HG02642 (cell line): Measurements from ENCODE around the gene SYNJ2.

Source experiments
- ATAC-seq: cut with Tn5 transposase; IDR thresholded peaks from one replicate; pipeline ENCODE4 v1.9.1; 2021; ENCODE audit warnings: mild to moderate bottlenecking; ENCODE audit not compliant: unreplicated experiment, poor library complexity

Gene SYNJ2

GRCh38 chr6:158071121-158072082 is 89.7 kb downstream of the SYNJ2 start:
- ATAC-seq: no peak

- ATAC-seq: peak; percentile 51
These were observed 90.5 kb downstream of the SYNJ2 start for GRCh38 chr6:158072083-158072721.

GRCh38 chr6:158073776-158074175 is 92.1 kb downstream of the SYNJ2 start:
- ATAC-seq: no peak

GRCh38 chr6:158076548-158076947 is 94.9 kb downstream of the SYNJ2 start:
- no peak for ATAC-seq

GRCh38 chr6:158077676-158078075 is 96.0 kb downstream of the SYNJ2 start:
- no peak for ATAC-seq

- ATAC-seq: no peak
These were observed 96.7 kb downstream of the SYNJ2 start for GRCh38 chr6:158078320-158078719.

GRCh38 chr6:158080849-158081656 is 99.4 kb downstream of the SYNJ2 start:
- ATAC-seq: no peak

- ATAC-seq: no peak
These were observed 99.9 kb downstream of the SYNJ2 start for GRCh38 chr6:158081657-158081935.

- ATAC-seq: no peak
These were observed 102.0 kb downstream of the SYNJ2 start for GRCh38 chr6:158083455-158084325.

- ATAC-seq: no peak
These were observed 103.8 kb downstream of the SYNJ2 start for GRCh38 chr6:158085261-158086053.

GRCh38 chr6:158086054-158086503 is 104.4 kb downstream of the SYNJ2 start:
- ATAC-seq: peak; percentile 71

GRCh38 chr6:158086504-158087223 is 105.0 kb downstream of the SYNJ2 start:
- no peak for ATAC-seq

- no peak for ATAC-seq
These were observed 105.7 kb downstream of the SYNJ2 start for GRCh38 chr6:158087224-158087867.

- ATAC-seq: no peak
These were observed 111.1 kb downstream of the SYNJ2 start for GRCh38 chr6:158092806-158093205.

- no peak for ATAC-seq
These were observed 113.4 kb downstream of the SYNJ2 start for GRCh38 chr6:158095031-158095430.

- no peak for ATAC-seq
These were observed 114.0 kb downstream of the SYNJ2 start for GRCh38 chr6:158095671-158096070.

- no peak for ATAC-seq
These were observed 121.6 kb downstream of the SYNJ2 start for GRCh38 chr6:158103228-158103627.

GRCh38 chr6:158104696-158105095 is 123.0 kb downstream of the SYNJ2 start:
- ATAC-seq: no peak
